Left renal cortex interstitium (tissue), 4 donors: ENCODE data around the gene C1QTNF9. TPM values are rescaled to one million over a fixed set of nuclear protein-coding genes. Genes with fewer than 3 reads are reported as not detected.
"Not testable (repeated sequence)": the region's sequence is repeated elsewhere in the genome, so short reads cannot be mapped to it uniquely, and the experiment has no call there.

ENCODE experiments used
- DNase-seq, 4 donors: peaks; one replicate each; pipeline ENCODE4 v3.0.0-alpha.2; 2013; ENCODE audit warnings: low read depth in 4 of 4, low spot score in 2 of 4, missing footprints in 1 of 4
- polyA plus RNA-seq, 4 donors: library from polyadenylated mRNA; unstranded; fragments of 120-200 nt; gene quantifications; one replicate each; pipeline ENCODE4 v1.2.1, GENCODE V29; 2013; ENCODE audit not compliant: insufficient read length in 4 of 4

The C1QTNF9 gene
- polyA plus RNA-seq, 4 donors, result 0.32 to 0.44 (median 0.41) TPM

- DNase-seq, result not testable (repeated sequence)
These were observed 10.3 kb downstream of the C1QTNF9 start for GRCh38 chr13:24319641-24320040.

GRCh38 chr13:24321416-24321815 lies 12.0 kb downstream of the C1QTNF9 start:
- DNase-seq, result not testable (repeated sequence)

- DNase-seq, result not testable (repeated sequence)
These were observed 13.1 kb downstream of the C1QTNF9 start for GRCh38 chr13:24322470-24322869.

- DNase-seq, result no peak
These were observed 13.8 kb downstream of the C1QTNF9 start for GRCh38 chr13:24323036-24323738.

GRCh38 chr13:24323739-24324075 lies 14.3 kb downstream of the C1QTNF9 start:
- no peak for DNase-seq

GRCh38 chr13:24327598-24327997 lies 18.2 kb downstream of the C1QTNF9 start:
- DNase-seq, result not testable (repeated sequence)

- DNase-seq, result no peak
These were observed 18.8 kb downstream of the C1QTNF9 start for GRCh38 chr13:24328145-24328544.

- no peak for DNase-seq
These were observed 29.3 kb downstream of the C1QTNF9 start for GRCh38 chr13:24338721-24339120.

GRCh38 chr13:24339937-24340607 lies 30.7 kb downstream of the C1QTNF9 start:
- DNase-seq, result no peak

- DNase-seq, result no peak
These were observed 31.2 kb downstream of the C1QTNF9 start for GRCh38 chr13:24340608-24340955.

GRCh38 chr13:24341439-24341838 lies 32.1 kb downstream of the C1QTNF9 start:
- no peak for DNase-seq

- no peak for DNase-seq
These were observed 39.0 kb downstream of the C1QTNF9 start for GRCh38 chr13:24348385-24348784.

- no peak for DNase-seq
These were observed 39.6 kb downstream of the C1QTNF9 start for GRCh38 chr13:24348797-24349515.

- not testable (repeated sequence) for DNase-seq
These were observed 40.6 kb downstream of the C1QTNF9 start for GRCh38 chr13:24349778-24350664.

GRCh38 chr13:24351423-24351822 lies 42.0 kb downstream of the C1QTNF9 start:
- no peak for DNase-seq

- DNase-seq, result no peak
These were observed 44.4 kb downstream of the C1QTNF9 start for GRCh38 chr13:24353736-24354135.

- no peak for DNase-seq
These were observed 45.7 kb downstream of the C1QTNF9 start for GRCh38 chr13:24355103-24355502.

- no peak for DNase-seq
These were observed 46.9 kb downstream of the C1QTNF9 start for GRCh38 chr13:24356270-24356669.

GRCh38 chr13:24356837-24357236 lies 47.5 kb downstream of the C1QTNF9 start:
- no peak for DNase-seq

- no peak for DNase-seq
These were observed 48.4 kb downstream of the C1QTNF9 start for GRCh38 chr13:24357756-24358155.

- not testable (repeated sequence) for DNase-seq
These were observed 49.5 kb downstream of the C1QTNF9 start for GRCh38 chr13:24358836-24359235.
